Measurements from ENCODE around the gene CELSR1. TPM values are rescaled to one million over a fixed set of nuclear protein-coding genes. Genes with fewer than 3 reads are reported as not detected.

The CELSR1 gene
- total RNA-seq, 1 experiment from 2014 or later = 22.6 TPM

- Histone ChIP-seq H3K9me3 (ENCODE audit: control insufficient read depth, low read depth, low read length) (no peaks in the 10 kb centered on the region), H2AFZ (ENCODE audit: low read length) (no peak overlapping the region), H3K27ac (ENCODE audit: insufficient read length, low read depth, low read length) (no peak overlapping the region), H2BK20ac (ENCODE audit: low read depth, low read length, poor library complexity, severe bottlenecking) (no peak overlapping the region), H3K18ac (ENCODE audit: insufficient read length, low read depth, low read length) (no peak overlapping the region), H2BK120ac (ENCODE audit: low read depth, low read length, poor library complexity, severe bottlenecking) (no peak overlapping the region), H3K23ac (ENCODE audit: insufficient read length, low read depth, low read length) (no peak overlapping the region), H2BK5ac (ENCODE audit: insufficient read length, low read length) (no peak overlapping the region), H3K9ac (ENCODE audit: extremely low read depth, insufficient read length, low read length) (no peak overlapping the region), H4K5ac (ENCODE audit: insufficient read length, low read depth, low read length) (no peak overlapping the region), H2BK15ac (ENCODE audit: low read depth, low read length) (no peak overlapping the region), H3K14ac (ENCODE audit: insufficient read depth, low read length) (no peak overlapping the region), H3K79me2 (ENCODE audit: insufficient read depth, low read length) (no peaks in the 10 kb centered on the region), H3K23me2 (ENCODE audit: insufficient read length, low read depth, low read length, poor library complexity, severe bottlenecking) (no peaks in the 10 kb centered on the region), H2AK5ac (ENCODE audit: insufficient read length, low read length) (no peak overlapping the region), H3T11ph (ENCODE audit: low read length) (no peak overlapping the region), H4K91ac (ENCODE audit: insufficient read length, low read depth, low read length) (no peak overlapping the region), H3K4me1 (ENCODE audit: insufficient read depth, low read length) (no peaks in the 10 kb centered on the region), H3K79me1 (ENCODE audit: insufficient read depth, low read depth, low read length, poor library complexity, severe bottlenecking) (no peaks in the 10 kb centered on the region), H2BK12ac (ENCODE audit: insufficient read length, low read depth, low read length) (no peak overlapping the region), H3K4ac (ENCODE audit: low read depth, low read length) (no peak overlapping the region), H4K8ac (replicated peaks; ENCODE audit: insufficient read length, low read depth, low read length) (no peak overlapping the region), H4K20me1 (ENCODE audit: control insufficient read depth, insufficient read depth, insufficient read length) (no peaks in the 10 kb centered on the region), H3K56ac (ENCODE audit: insufficient read length, low read depth, low read length) (no peak overlapping the region), H3K27me3 (ENCODE audit: insufficient read depth, low read length) (no peaks in the 10 kb centered on the region), H3K4me2 (ENCODE audit: insufficient read depth, insufficient read length, low read length) (no peak overlapping the region)
- peaks cover 2 to 8% of the 10 kb centered on the region in 2 experiments; a peak in 2 of 5 replicates for H3K9me3 Mint-ChIP-seq
- WGBS (ENCODE audit: extremely low coverage, insufficient read length, low lambda C conversion rate) = no CpG with 5 or more reads among the region's 12 CpGs
- H3K36me3 Mint-ChIP-seq (ENCODE audit: insufficient read depth in 1 of 3, low read depth in 3 of 3) = peaks cover 23 to 74% (median 59%) of the 10 kb centered on the region in 3 experiments; a peak in 6 of 7 replicates
- H3K4me3 Mint-ChIP-seq = no peak overlapping the region
- H3K27me3 Mint-ChIP-seq (ENCODE audit: low read depth) = no peaks in the 10 kb centered on the region
- no peak overlapping the region for H3K27ac Mint-ChIP-seq
- TF ChIP-seq CTCF (conservative IDR thresholded peaks at IDR 0.05) = no peak
- DNase-seq = no peak
- H3K4me1 Mint-ChIP-seq = no peaks in the 10 kb centered on the region
These were observed 181.4 kb downstream of the CELSR1 start for GRCh38 chr22:46355996-46356471.

Data from H9 (cell line).